GM19099 (cell line): ENCODE data around the gene CEP250.

Experiments used
- POLR2A ChIP-seq: IDR thresholded peaks from 3 replicates; pipeline ENCODE4 v1.6.1; 2011; ENCODE audit warnings: low read depth; ENCODE audit not compliant: insufficient read length; ENCODE audit errors: extremely low read depth

The CEP250 gene

DNA sequence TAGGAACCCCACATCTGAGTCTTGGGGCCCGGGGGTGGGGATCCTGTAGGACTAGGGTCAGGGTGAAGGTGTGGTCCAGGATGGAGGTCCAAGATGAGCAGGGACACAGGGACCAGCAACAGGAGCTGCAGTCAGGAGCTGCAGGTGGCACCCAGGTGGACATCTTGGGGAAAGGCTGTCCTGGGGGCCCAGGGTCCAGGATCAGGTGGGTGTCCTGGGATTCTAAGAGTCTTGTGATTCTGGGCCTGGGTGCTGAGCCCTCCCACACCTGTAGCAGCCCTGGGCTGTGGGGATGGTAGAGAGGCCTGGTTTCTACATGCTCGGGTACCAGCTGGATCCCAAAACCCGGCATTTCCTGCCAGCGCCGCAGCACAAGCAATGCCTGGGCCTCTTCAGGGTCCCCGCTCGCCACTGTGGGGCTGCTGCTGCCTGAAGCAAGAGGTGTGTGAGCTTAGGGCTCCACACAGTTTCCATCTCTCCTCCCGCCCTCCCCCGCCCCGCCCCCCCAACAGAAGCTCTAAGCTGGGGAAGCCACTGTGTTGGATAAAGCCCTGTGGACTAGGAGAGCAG is 107.2 kb downstream of the CEP250 start:
- no peak for TF ChIP-seq POLR2A

DNA sequence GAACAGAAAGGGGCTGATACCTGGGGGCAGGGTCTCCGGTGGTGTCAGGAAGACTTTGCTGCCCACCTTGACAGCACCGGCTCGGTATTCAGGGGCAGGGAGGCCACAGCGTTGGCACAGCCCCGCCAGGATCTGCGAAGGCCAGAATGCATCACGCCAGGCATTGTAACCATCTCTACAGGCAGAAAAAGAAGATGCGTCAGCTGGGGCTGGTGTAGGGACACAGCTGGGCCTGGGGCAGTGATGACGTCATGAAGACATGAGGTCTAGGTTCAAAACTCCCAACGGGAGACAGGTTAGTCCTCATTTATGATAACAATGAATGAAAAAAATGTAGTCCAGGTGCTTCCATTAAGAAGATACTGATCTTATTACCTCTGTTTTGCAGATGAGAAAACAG is 108.4 kb downstream of the CEP250 start:
- TF ChIP-seq POLR2A = no peak

DNA sequence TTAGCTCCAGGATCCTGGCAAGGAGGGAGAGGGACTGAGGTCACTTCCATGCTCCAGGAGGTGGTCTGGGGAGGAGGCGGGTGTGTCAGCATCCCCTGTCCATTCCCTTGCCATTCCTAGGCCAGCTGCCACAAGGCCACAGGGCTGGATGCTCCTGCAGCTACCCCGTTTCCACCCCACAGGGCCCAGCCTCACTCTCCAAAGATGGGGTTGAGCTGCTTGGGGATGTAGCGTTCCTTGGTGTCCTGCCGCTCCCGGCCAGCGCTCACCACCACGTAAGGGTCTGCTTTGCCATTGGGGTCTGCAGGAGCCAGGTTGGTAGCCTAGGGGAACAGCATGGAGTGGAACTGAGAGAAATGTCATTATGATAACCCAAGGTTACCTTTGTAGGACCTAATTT is 109.5 kb downstream of the CEP250 start:
- no peak for TF ChIP-seq POLR2A

DNA sequence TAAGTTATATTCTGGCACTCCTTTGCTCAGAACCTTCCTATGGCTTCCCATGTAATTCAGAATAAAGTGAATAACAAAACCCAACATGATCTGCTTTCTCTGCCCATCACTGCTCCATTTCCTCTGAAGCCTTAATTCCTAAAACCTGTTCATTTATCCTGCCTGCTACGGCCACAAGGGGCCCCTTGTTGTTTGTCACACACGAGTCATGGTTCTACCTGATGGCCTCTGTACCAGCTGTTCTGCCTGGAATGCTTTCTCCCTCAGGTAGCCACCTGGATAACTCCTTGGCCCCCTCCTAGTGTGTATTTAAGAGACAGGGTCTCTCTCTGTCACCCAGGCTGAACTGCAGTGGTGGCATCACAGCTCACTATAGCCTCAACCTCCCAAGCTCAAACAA is 113.2 kb downstream of the CEP250 start:
- TF ChIP-seq POLR2A = no peak
